B cell (primary cell): ENCODE results near the gene NTRK3.

ENCODE experiments used
- CTCF ChIP-seq: fragments of 200-600 bp; IDR thresholded peaks from one replicate; pipeline ENCODE4 v1.8.0; 2022; ENCODE audit warnings: antibody characterized with exemption, mild to moderate bottlenecking
- EZH2 ChIP-seq: IDR thresholded peaks from 2 replicates; pipeline ENCODE4 v1.6.1; 2012; ENCODE audit warnings: borderline replicate concordance, low read depth, mild to moderate bottlenecking, moderate library complexity, low read length; ENCODE audit not compliant: insufficient read depth, poor library complexity, severe bottlenecking

- TF ChIP-seq CTCF = no peak
- no peak for TF ChIP-seq EZH2
Measured at GRCh38 chr15:87952736-87953287, 303.7 kb downstream of the NTRK3 start.
